ENCODE data around the gene VPS41. TPM values are rescaled to one million over a fixed set of nuclear protein-coding genes. Genes with fewer than 3 reads are reported as not detected.

VPS41 gene
- total and polyA plus RNA-seq, 10 of the 15 experiments (the other 5 are each of a cell fraction or from before 2014, with no cell fraction given), result 15.3 to 63.2 (median 47.0) TPM

- H3K4me3 ChIP-seq, result no peak overlapping the region
- WGBS (ENCODE audit: insufficient coverage, insufficient replicate concordance, low lambda C conversion rate, missing lambda C conversion rate), result 33% methylated on average over 3 of the region's 3 CpGs
- no peaks in the 10 kb centered on the region for H3K27me3 ChIP-seq (replicated peaks in 1 of 2; ENCODE audit: control insufficient read depth in 2 of 2, insufficient read depth in 2 of 2, low read length in 1 of 2)
- peaks cover 10% of the 10 kb centered on the region for H3K79me2 ChIP-seq (ENCODE audit: control insufficient read depth, insufficient read depth, low read length)
- RAD21 ChIA-PET (ENCODE audit: unreplicated experiment), result no interaction called here
- H3K27ac ChIP-seq (ENCODE audit: control insufficient read depth, insufficient read depth), result no peak overlapping the region
- no peak overlapping the region for H3K4me2 ChIP-seq (ENCODE audit: control insufficient read depth, insufficient read depth)
- SMC1A ChIA-PET (ENCODE audit: uncharacterized antibody, unreplicated experiment), result interaction anchor here (0.6 to 1.5 kb wide), 6 partner anchors 10 to 84 kb away, joined by 3 to 4 read pairs (median 3); no protein-coding TSS in a partner anchor
- CTCF ChIA-PET, result interaction anchor here (2.2 kb wide), 1 partner anchor 19 kb away, joined by 7 read pairs; no protein-coding TSS in a partner anchor
- FAIRE-seq, result no peak
- H4K20me1 ChIP-seq (ENCODE audit: control insufficient read depth, insufficient read depth), result no peaks in the 10 kb centered on the region
- peaks cover 6% of the 10 kb centered on the region for H3K4me1 ChIP-seq (ENCODE audit: control insufficient read depth, insufficient read depth, low read length)
- ATAC-seq, result no peak
- POLR2A ChIA-PET, result interaction anchor here (0.9 kb wide), 1 partner anchor 49 kb away, joined by 3 read pairs; no protein-coding TSS in a partner anchor
- H3K9me3 ChIP-seq (replicated peaks; ENCODE audit: control insufficient read depth, insufficient read depth, low read length), result no peaks in the 10 kb centered on the region; the same call in 1 of the 3 replicates
- H3K9ac ChIP-seq (ENCODE audit: control insufficient read depth, insufficient read depth, low read length), result no peak overlapping the region
- 0 out of 2 replicates have a peak, but pooled peaks have one; percentile 28 for TF ChIP-seq NFIC (IDR thresholded peaks at IDR 0.05; ENCODE audit: low read depth, low read length)
- no peak for TF ChIP-seq BMI1 (IDR thresholded peaks at IDR 0.05; ENCODE audit: borderline replicate concordance)
- H2AFZ ChIP-seq (ENCODE audit: control insufficient read depth, low read depth, low read length), result no peak overlapping the region
- BruUV-seq (replicated peaks), result no TSS peak
- no peak for DNase-seq (ENCODE audit: low read depth, low spot score)
- in situ Hi-C loops (cut with MboI), result no loop called here
- intact Hi-C loops (cut with micrococcal nuclease; ENCODE audit: unreplicated experiment), result no loop called here
- H3K36me3 ChIP-seq (ENCODE audit: control insufficient read depth in 2 of 2, insufficient read depth in 2 of 2, low read length in 1 of 2), result no peaks in the 10 kb centered on the region; a peak in 1 of 4 replicates
These were observed 28.5 kb downstream of the VPS41 start for GRCh38 chr7:38880454-38880853.

- 94% methylated on average over 1 of the region's 1 CpG for WGBS (ENCODE audit: insufficient coverage, insufficient replicate concordance, low lambda C conversion rate, missing lambda C conversion rate)
- ChIA-PET SMC1A (ENCODE audit: uncharacterized antibody, unreplicated experiment) (interaction anchor here (0.6 to 1.5 kb wide), 5 partner anchors 10 to 84 kb away, joined by 3 to 4 read pairs (median 3); no protein-coding TSS in a partner anchor), POLR2A (no interaction called here), RAD21 (ENCODE audit: unreplicated experiment) (no interaction called here), CTCF (interaction anchor here (2.2 kb wide), 1 partner anchor 20 kb away, joined by 7 read pairs; no protein-coding TSS in a partner anchor)
- FAIRE-seq (no peak), ATAC-seq (peak; percentile 41; the same call in 2 of the 3 replicates), DNase-seq (ENCODE audit: low read depth, low spot score) (no peak)
- no peaks in the 10 kb centered on the region; the same call in 2 of the 3 replicates for H3K9me3 ChIP-seq (replicated peaks; ENCODE audit: control insufficient read depth, insufficient read depth, low read length)
- H3K79me2 ChIP-seq (ENCODE audit: control insufficient read depth, insufficient read depth, low read length), result peaks cover 10% of the 10 kb centered on the region
- intact Hi-C loops (cut with micrococcal nuclease; ENCODE audit: unreplicated experiment) (no loop called here), in situ Hi-C loops (cut with MboI) (no loop called here)
- peak; percentile 44; the same call in 1 of the 2 replicates for TF ChIP-seq RAD51 (IDR thresholded peaks at IDR 0.05)
- no peak for TF ChIP-seq CEBPZ (IDR thresholded peaks at IDR 0.05; ENCODE audit: low read depth, low read length)
- 0 out of 2 replicates have a peak, but pooled peaks have one; percentile 15 for TF ChIP-seq ATF2 (IDR thresholded peaks at IDR 0.05; ENCODE audit: low read length)
- no peak overlapping the region for H3K4me2 ChIP-seq (ENCODE audit: control insufficient read depth, insufficient read depth)
- no peak overlapping the region for H3K9ac ChIP-seq (ENCODE audit: control insufficient read depth, insufficient read depth, low read length)
- no peak overlapping the region for H3K4me3 ChIP-seq
- no peaks in the 10 kb centered on the region for H3K27me3 ChIP-seq (replicated peaks in 1 of 2; ENCODE audit: control insufficient read depth in 2 of 2, insufficient read depth in 2 of 2, low read length in 1 of 2)
- no peaks in the 10 kb centered on the region for H3K36me3 ChIP-seq (ENCODE audit: control insufficient read depth in 2 of 2, insufficient read depth in 2 of 2, low read length in 1 of 2)
- H3K4me1 ChIP-seq (ENCODE audit: control insufficient read depth, insufficient read depth, low read length), result peaks cover 6% of the 10 kb centered on the region
- H2AFZ ChIP-seq (ENCODE audit: control insufficient read depth, low read depth, low read length), result no peak overlapping the region
- H4K20me1 ChIP-seq (ENCODE audit: control insufficient read depth, insufficient read depth), result no peaks in the 10 kb centered on the region
- H3K27ac ChIP-seq (ENCODE audit: control insufficient read depth, insufficient read depth), result no peak overlapping the region
- BruUV-seq (replicated peaks), result no TSS peak
These were observed 29.0 kb downstream of the VPS41 start for GRCh38 chr7:38880035-38880434.
